Retinal pigment epithelial cell (primary cell): ENCODE data around the gene SEPTIN7.

ENCODE experiments used
- DNase-seq: peaks from one replicate; pipeline ENCODE4 v3.0.0-alpha.2; 2010; ENCODE audit warnings: low read depth
- H3K4me3 ChIP-seq: 2 replicates; pipeline ENCODE4 v1.5.1; 2011; ENCODE audit warnings: mild to moderate bottlenecking, low read length, control low read depth, moderate library complexity
- CTCF ChIP-seq: conservative IDR thresholded peaks from 2 replicates; pipeline ENCODE4 v1.5.1; 2011; ENCODE audit warnings: low read depth, low read length, control low read depth, inconsistent platforms

SEPTIN7 gene

GRCh38 chr7:35787925-35788324 lies 12.9 kb upstream of the SEPTIN7 start:
- no peak for DNase-seq
- no peak for TF ChIP-seq CTCF
- H3K4me3 ChIP-seq: no peak overlapping the region

GRCh38 chr7:35792472-35792871 lies 8.4 kb upstream of the SEPTIN7 start:
- no peak overlapping the region for H3K4me3 ChIP-seq
- no peak for DNase-seq
- no peak for TF ChIP-seq CTCF

GRCh38 chr7:35792873-35793489 lies 7.9 kb upstream of the SEPTIN7 start:
- no peak for TF ChIP-seq CTCF
- no peak for DNase-seq
- H3K4me3 ChIP-seq: no peak overlapping the region

GRCh38 chr7:35797311-35797710 lies 3.5 kb upstream of the SEPTIN7 start:
- DNase-seq: no peak
- no peak overlapping the region for H3K4me3 ChIP-seq
- no peak for TF ChIP-seq CTCF

GRCh38 chr7:35799846-35800717 lies 775 bp upstream of the SEPTIN7 start:
- peak overlapping the region; percentile 88 for H3K4me3 ChIP-seq
- no peak for DNase-seq
- TF ChIP-seq CTCF: no peak

GRCh38 chr7:35801392-35802101 lies 690 bp downstream of the SEPTIN7 start:
- DNase-seq: no peak
- TF ChIP-seq CTCF: peak; percentile 77
- H3K4me3 ChIP-seq: peak overlapping the region; percentile 81
